ENCODE results near the gene TMEM53. TPM values are rescaled to one million over a fixed set of nuclear protein-coding genes. Genes with fewer than 3 reads are reported as not detected.

Gene TMEM53
- total RNA-seq, 1 donor from 2014 or later = 4.6 TPM

- ChIA-PET CTCF (interaction anchor here (0.7 to 3.3 kb wide), 6 partner anchors 10 to 46 kb away, joined by 3 to 11 read pairs (median 3); no protein-coding TSS in a partner anchor), POLR2A (interaction anchor here (0.7 to 5.5 kb wide), 9 partner anchors 10 to 144 kb away, joined by 3 to 89 read pairs (median 21); partner anchors contain the start of genes BTBD19 and RNU5D-1)
- no peak for DNase-seq
- Mint-ChIP-seq H3K27ac (peak overlapping the region; percentile 93), H3K4me1 (peaks cover 32% of the 10 kb centered on the region), H3K27me3 (no peaks in the 10 kb centered on the region), H3K4me3 (peak overlapping the region; percentile 87), H3K9me3 (no peaks in the 10 kb centered on the region), H3K36me3 (ENCODE audit: low read depth) (peaks cover 4% of the 10 kb centered on the region)
- intact Hi-C loops (cut with micrococcal nuclease) = loop anchor here (2.0 kb wide), 2 partner anchors 56 to 64 kb away; partner anchors contain the start of genes KIF2C and RNU5D-1
- ATAC-seq (ENCODE audit: low read depth) = no peak
- TF ChIP-seq CTCF (IDR thresholded peaks at IDR 0.05) = no peak
These were observed 905 bp upstream of the TMEM53 start for GRCh38 chr1:44675186-44675585.

- Mint-ChIP-seq H3K9me3 (no peaks in the 10 kb centered on the region), H3K4me1 (peaks cover 32% of the 10 kb centered on the region), H3K27ac (peak overlapping the region; percentile 93), H3K36me3 (ENCODE audit: low read depth) (peaks cover 5% of the 10 kb centered on the region), H3K27me3 (no peaks in the 10 kb centered on the region), H3K4me3 (peak overlapping the region; percentile 87)
- ChIA-PET CTCF (interaction anchor here (0.7 to 3.3 kb wide), 4 partner anchors 21 to 57 kb away, joined by 3 to 11 read pairs (median 8); partner anchors contain the start of gene RNU5D-1), POLR2A (interaction anchor here (0.7 to 5.5 kb wide), 25 partner anchors 9 to 1024 kb away, joined by 3 to 89 read pairs (median 6); partner anchors contain the start of genes DMAP1, DPH2, EIF2B3 and HECTD3)
- no peak for TF ChIP-seq CTCF (IDR thresholded peaks at IDR 0.05)
- intact Hi-C loops (cut with micrococcal nuclease) = loop anchor here (1.0 to 5.0 kb wide), 11 partner anchors 25 to 1079 kb away; partner anchors contain the start of genes DMAP1, GPBP1L1, IPP and KIF2C
- ATAC-seq (ENCODE audit: low read depth) (no peak), DNase-seq (no peak)
These were observed 587 bp downstream of the TMEM53 start for GRCh38 chr1:44673675-44674112.

- peaks cover 32% of the 10 kb centered on the region for H3K4me1 Mint-ChIP-seq
- peaks cover 5% of the 10 kb centered on the region for H3K36me3 Mint-ChIP-seq (ENCODE audit: low read depth)
- no peaks in the 10 kb centered on the region for H3K9me3 Mint-ChIP-seq
- POLR2A ChIA-PET = interaction anchor here (1.0 to 5.5 kb wide), 12 partner anchors 11 to 848 kb away, joined by 3 to 89 read pairs (median 11); partner anchors contain the start of genes EIF2B3, PRDX1, RNU5D-1 and RPS8
- no peaks in the 10 kb centered on the region for H3K27me3 Mint-ChIP-seq
- ATAC-seq (ENCODE audit: low read depth) = no peak
- H3K4me3 Mint-ChIP-seq = peak overlapping the region; percentile 87
- peak overlapping the region; percentile 93 for H3K27ac Mint-ChIP-seq
- no peak for DNase-seq
- no peak for TF ChIP-seq CTCF (IDR thresholded peaks at IDR 0.05)
- intact Hi-C loops (cut with micrococcal nuclease) = loop anchor here (5.0 kb wide), 2 partner anchors 966 to 1079 kb away; partner anchors contain the start of genes IPP and ST3GAL3
- CTCF ChIA-PET = interaction anchor here (1.1 to 3.3 kb wide), 4 partner anchors 20 to 39 kb away, joined by 3 to 11 read pairs (median 8); no protein-coding TSS in a partner anchor
These were observed 1.2 kb downstream of the TMEM53 start for GRCh38 chr1:44672961-44673674.

GRCh38 chr1:44672254-44672955 is 1.9 kb downstream of the TMEM53 start:
- ChIA-PET POLR2A (interaction anchor here (0.9 to 5.5 kb wide), 3 partner anchors 39 to 58 kb away, joined by 3 to 89 read pairs (median 58); no protein-coding TSS in a partner anchor), CTCF (interaction anchor here (1.1 to 1.3 kb wide), 2 partner anchors 19 to 40 kb away, joined by 3 to 6 read pairs; no protein-coding TSS in a partner anchor)
- Mint-ChIP-seq H3K36me3 (ENCODE audit: low read depth) (peaks cover 5% of the 10 kb centered on the region), H3K27me3 (no peaks in the 10 kb centered on the region), H3K27ac (peak overlapping the region; percentile 74), H3K4me3 (peak overlapping the region; percentile 87), H3K9me3 (no peaks in the 10 kb centered on the region), H3K4me1 (peaks cover 32% of the 10 kb centered on the region)
- DNase-seq (no peak), ATAC-seq (ENCODE audit: low read depth) (no peak)
- intact Hi-C loops (cut with micrococcal nuclease) = loop anchor here (5.0 kb wide), 2 partner anchors 965 to 1080 kb away; partner anchors contain the start of genes IPP and ST3GAL3
- TF ChIP-seq CTCF (IDR thresholded peaks at IDR 0.05) = no peak
